ENCODE data around the gene HSP90AA1. TPM values are rescaled to one million over a fixed set of nuclear protein-coding genes. Genes with fewer than 3 reads are reported as not detected.
A peak's percentile ranks its signal among the peaks of the same experiment; 100 is the strongest.

HSP90AA1 gene
- total RNA-seq, 1 experiment from 2014 or later = 1,112 TPM

- Histone ChIP-seq H3K4me1 (ENCODE audit: insufficient read depth, low read length, poor library complexity, severe bottlenecking) (no peaks in the 10 kb centered on the region), H3K9me3 (ENCODE audit: low read depth, low read length, poor library complexity, severe bottlenecking) (no peaks in the 10 kb centered on the region), H3K4me3 (ENCODE audit: low read depth, low read length, poor library complexity, severe bottlenecking) (no peak overlapping the region), H3K36me3 (ENCODE audit: insufficient read depth, low read length, poor library complexity, severe bottlenecking) (peaks cover 35% of the 10 kb centered on the region), H3K27me3 (replicated peaks; ENCODE audit: insufficient read depth, low read depth, low read length, poor library complexity) (no peaks in the 10 kb centered on the region), H3K27ac (ENCODE audit: low read depth, low read length, poor library complexity, severe bottlenecking) (no peak overlapping the region)
- POLR2A ChIA-PET (ENCODE audit: low non-redundant PET) = no interaction called here
- BruUV-seq (replicated peaks) = no TSS peak
- TF ChIP-seq EZH2 (IDR thresholded peaks at IDR 0.05; ENCODE audit: borderline replicate concordance, low read depth, low read length, poor library complexity, severe bottlenecking) (no peak), CTCF (conservative IDR thresholded peaks at IDR 0.05; ENCODE audit: low read depth, low read length) (no peak)
- intact Hi-C loops (cut with micrococcal nuclease; ENCODE audit: unreplicated experiment) = no loop called here
- CTCF ChIA-PET = no interaction called here
- DNase-seq (ENCODE audit: low spot score) = no peak
These were observed 31.5 kb downstream of the HSP90AA1 start for GRCh38 chr14:102055181-102055901.

GRCh38 chr14:102052522-102052921 is 34.3 kb downstream of the HSP90AA1 start:
- Histone ChIP-seq H3K27me3 (replicated peaks; ENCODE audit: insufficient read depth, low read depth, low read length, poor library complexity) (no peaks in the 10 kb centered on the region), H3K27ac (ENCODE audit: low read depth, low read length, poor library complexity, severe bottlenecking) (no peak overlapping the region), H3K9me3 (ENCODE audit: low read depth, low read length, poor library complexity, severe bottlenecking) (no peaks in the 10 kb centered on the region), H3K4me1 (ENCODE audit: insufficient read depth, low read length, poor library complexity, severe bottlenecking) (no peaks in the 10 kb centered on the region), H3K4me3 (ENCODE audit: low read depth, low read length, poor library complexity, severe bottlenecking) (no peak overlapping the region), H3K36me3 (ENCODE audit: insufficient read depth, low read length, poor library complexity, severe bottlenecking) (peaks cover 63% of the 10 kb centered on the region)
- DNase-seq (ENCODE audit: low spot score) = no peak
- TF ChIP-seq CTCF (conservative IDR thresholded peaks at IDR 0.05; ENCODE audit: low read depth, low read length) = no peak
- TF ChIP-seq EZH2 (IDR thresholded peaks at IDR 0.05; ENCODE audit: borderline replicate concordance, low read depth, low read length, poor library complexity, severe bottlenecking) = no peak
- ChIA-PET CTCF (no interaction called here), POLR2A (ENCODE audit: low non-redundant PET) (no interaction called here)
- intact Hi-C loops (cut with micrococcal nuclease; ENCODE audit: unreplicated experiment) = no loop called here
- BruUV-seq (replicated peaks) = no TSS peak

GRCh38 chr14:102050625-102051024 is 36.2 kb downstream of the HSP90AA1 start:
- TF ChIP-seq CTCF (conservative IDR thresholded peaks at IDR 0.05; ENCODE audit: low read depth, low read length) = no peak
- TF ChIP-seq EZH2 (IDR thresholded peaks at IDR 0.05; ENCODE audit: borderline replicate concordance, low read depth, low read length, poor library complexity, severe bottlenecking) = no peak
- H3K9me3 ChIP-seq (ENCODE audit: low read depth, low read length, poor library complexity, severe bottlenecking) = no peaks in the 10 kb centered on the region
- no TSS peak for BruUV-seq (replicated peaks)
- H3K27me3 ChIP-seq (replicated peaks; ENCODE audit: insufficient read depth, low read depth, low read length, poor library complexity) = no peaks in the 10 kb centered on the region
- H3K36me3 ChIP-seq (ENCODE audit: insufficient read depth, low read length, poor library complexity, severe bottlenecking) = peaks cover 80% of the 10 kb centered on the region
- intact Hi-C loops (cut with micrococcal nuclease; ENCODE audit: unreplicated experiment) = no loop called here
- ChIA-PET CTCF (interaction anchor here (0.7 to 1.3 kb wide), 2 partner anchors 12 to 344 kb away, joined by 3 to 6 read pairs; no protein-coding TSS in a partner anchor), POLR2A (ENCODE audit: low non-redundant PET) (no interaction called here)
- no peaks in the 10 kb centered on the region for H3K4me1 ChIP-seq (ENCODE audit: insufficient read depth, low read length, poor library complexity, severe bottlenecking)
- no peak overlapping the region for H3K27ac ChIP-seq (ENCODE audit: low read depth, low read length, poor library complexity, severe bottlenecking)
- H3K4me3 ChIP-seq (ENCODE audit: low read depth, low read length, poor library complexity, severe bottlenecking) = no peak overlapping the region
- DNase-seq (ENCODE audit: low spot score) = peak; percentile 54
